Fibroblast of skin of right biceps (primary cell): ENCODE data around the gene CADM1.
A peak's percentile ranks its signal among the peaks of the same experiment; 100 is the strongest.

Source experiments
- DNase-seq: peaks from one replicate; pipeline ENCODE4 v3.0.0-alpha.2; 2013

CADM1 gene

GRCh38 chr11:115439969-115440540 lies 64.2 kb downstream of the CADM1 start:
- no peak for DNase-seq

- DNase-seq, result peak; percentile 81
Measured at GRCh38 chr11:115439385-115439784, 64.8 kb downstream of the CADM1 start.

- no peak for DNase-seq
Measured at GRCh38 chr11:115437902-115438575, 66.2 kb downstream of the CADM1 start.

DNA sequence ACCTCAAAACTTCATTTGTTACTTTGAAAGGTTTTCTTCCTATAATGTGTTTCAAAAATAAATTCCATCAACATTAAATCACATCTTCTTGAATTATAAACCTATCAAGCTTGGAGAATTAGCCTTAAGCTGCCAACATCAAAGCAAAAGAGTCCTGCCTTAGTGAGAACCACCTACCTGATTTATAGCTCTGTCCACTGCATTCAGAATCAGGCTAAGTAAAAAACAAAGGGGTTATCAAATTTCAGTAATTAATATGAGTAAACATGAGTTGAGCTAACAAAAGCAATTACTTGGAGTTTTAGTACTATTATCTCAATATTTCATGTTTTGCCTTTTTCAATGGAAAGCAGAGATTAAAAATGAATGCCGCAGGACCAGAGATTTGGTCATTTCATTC lies 73.9 kb downstream of the CADM1 start:
- no peak for DNase-seq

DNA sequence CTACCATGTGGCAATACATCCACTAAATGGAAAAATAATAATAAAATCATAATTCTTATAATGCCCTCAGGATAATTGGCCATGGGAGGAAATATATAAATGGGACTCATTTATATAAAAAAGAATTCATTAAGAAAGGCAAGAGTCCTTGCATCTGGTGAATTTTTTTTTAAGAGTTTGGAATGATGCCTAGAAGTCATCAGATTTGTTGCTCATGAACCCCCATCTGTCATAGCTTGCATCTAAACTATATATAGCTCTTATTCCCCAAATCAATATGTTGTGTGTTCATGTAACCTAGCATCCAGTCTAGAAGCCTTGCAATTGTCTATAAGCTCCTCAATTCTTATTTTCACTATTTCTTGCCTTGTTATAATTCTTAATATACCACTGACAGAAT lies 75.9 kb downstream of the CADM1 start:
- no peak for DNase-seq

GRCh38 chr11:115425816-115426215 lies 78.4 kb downstream of the CADM1 start:
- no peak for DNase-seq

DNA sequence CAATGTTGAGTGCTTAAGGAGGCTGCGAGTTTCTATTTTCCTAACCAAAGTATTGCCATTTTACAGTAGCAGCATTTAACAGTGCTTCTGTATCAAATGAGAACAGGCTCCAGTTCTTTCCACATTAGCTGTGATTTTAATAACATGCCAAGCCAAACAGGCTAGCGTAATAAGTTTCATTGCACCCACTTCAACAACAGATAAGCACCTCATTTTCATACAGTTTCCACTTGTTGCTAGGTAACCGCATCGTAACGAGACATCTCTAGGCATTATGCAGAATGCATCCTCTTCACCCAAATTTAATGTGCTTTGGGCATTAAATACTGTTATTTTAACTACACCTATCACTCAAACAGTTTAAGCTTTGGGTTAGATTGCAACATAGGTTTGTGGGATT lies 79.0 kb downstream of the CADM1 start:
- no peak for DNase-seq

GRCh38 chr11:115423728-115424459 lies 80.3 kb downstream of the CADM1 start:
- peak; percentile 16 for DNase-seq

DNA sequence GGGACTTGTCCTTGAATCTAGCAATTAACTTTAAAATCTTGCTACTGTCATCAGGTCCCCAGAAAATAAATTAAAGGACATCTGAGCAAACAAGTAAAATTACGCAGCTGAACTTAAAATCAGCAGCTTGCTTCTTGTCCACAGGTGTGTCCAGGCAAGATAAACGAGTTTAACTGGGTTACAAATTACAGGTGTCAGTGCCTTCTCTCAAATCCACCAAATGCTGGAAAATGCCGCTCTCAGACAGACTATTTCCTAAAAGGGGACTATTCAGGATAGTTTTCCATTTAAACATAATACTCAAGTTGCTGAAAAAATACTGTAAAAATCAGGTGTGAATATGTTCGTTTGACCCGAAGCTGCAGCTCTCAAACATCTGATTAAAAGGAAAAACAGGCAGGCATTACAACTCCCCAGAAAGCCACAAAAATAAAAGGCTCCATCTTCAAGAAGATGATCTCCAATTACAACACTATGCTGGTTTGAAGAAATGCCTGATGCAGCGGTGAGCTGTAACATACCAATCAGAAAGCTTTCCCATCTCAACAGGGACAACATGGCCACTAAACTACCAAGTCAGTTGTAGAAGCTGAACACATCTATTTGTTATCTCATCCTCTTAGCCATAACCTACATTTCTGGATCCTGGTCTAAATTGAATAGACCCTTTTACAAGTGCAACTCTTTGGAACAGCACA lies 82.1 kb downstream of the CADM1 start:
- DNase-seq, result no peak

DNA sequence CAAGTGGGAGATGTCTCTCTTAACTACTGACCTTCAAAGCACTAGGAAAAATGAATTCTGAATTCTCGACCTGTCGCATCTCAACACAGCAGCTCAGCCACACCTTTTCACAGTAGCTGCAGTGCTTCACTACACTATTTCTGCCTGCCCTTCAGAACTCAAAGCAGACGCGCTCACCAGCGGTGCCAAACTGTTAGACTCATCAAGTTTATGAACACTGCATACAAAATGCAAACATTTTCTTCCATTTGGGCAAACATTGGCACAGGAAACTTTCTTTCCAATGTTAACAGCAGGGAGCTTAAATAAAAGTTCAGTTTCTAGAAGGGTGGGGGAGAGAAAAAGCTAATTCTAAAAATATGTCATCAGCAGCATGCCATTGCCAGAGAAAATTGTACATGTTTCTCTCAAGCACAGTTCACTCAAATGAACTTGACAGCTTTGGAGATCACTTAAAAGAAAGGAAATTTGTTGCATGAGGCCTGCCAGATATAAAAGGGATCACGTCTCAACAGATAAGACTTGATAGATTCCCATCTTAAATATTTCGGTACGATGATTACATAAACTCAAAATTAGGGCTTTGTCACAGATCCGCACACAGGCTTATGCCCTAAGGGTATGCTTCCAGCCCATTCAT lies 82.7 kb downstream of the CADM1 start:
- no peak for DNase-seq

DNA sequence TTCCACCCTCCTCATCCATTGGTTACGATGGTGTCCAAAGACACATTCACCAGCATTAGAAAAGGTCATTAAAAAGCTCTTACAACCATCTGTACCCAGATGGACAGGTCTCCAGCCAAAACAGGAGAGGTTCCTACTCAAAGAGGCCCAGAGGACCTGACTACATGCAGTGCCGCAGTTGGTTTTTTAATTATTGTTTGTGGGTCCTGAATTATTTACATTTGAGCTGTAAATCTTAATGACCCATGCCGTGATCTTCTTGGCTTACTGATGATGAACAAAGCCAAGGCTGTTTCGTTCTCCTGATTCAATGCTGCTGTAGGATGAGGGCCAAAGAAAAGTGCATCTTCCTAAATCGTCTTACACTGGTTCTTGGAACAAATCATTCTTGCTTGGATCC lies 83.7 kb downstream of the CADM1 start:
- DNase-seq, result no peak

DNA sequence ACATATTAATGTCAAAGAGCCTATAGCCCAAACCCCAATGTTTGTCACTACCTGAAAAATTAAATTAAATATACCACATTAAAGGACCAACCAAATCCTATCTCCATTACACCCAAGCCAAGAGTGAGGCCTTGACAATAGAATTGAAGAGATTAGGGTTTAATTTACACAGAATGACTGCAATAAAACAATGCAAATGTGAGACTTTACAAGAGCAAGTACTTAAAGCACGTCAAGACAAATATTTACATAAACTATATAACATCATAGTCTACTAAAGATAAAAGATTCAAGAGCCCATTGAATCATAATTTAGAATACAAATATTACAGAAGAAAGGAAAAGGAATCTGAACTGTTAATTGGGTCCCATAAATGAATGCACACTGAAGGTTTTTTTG lies 85.6 kb downstream of the CADM1 start:
- DNase-seq, result no peak

GRCh38 chr11:115418081-115418480 lies 86.1 kb downstream of the CADM1 start:
- no peak for DNase-seq

GRCh38 chr11:115411120-115411519 lies 93.1 kb downstream of the CADM1 start:
- no peak for DNase-seq

DNA sequence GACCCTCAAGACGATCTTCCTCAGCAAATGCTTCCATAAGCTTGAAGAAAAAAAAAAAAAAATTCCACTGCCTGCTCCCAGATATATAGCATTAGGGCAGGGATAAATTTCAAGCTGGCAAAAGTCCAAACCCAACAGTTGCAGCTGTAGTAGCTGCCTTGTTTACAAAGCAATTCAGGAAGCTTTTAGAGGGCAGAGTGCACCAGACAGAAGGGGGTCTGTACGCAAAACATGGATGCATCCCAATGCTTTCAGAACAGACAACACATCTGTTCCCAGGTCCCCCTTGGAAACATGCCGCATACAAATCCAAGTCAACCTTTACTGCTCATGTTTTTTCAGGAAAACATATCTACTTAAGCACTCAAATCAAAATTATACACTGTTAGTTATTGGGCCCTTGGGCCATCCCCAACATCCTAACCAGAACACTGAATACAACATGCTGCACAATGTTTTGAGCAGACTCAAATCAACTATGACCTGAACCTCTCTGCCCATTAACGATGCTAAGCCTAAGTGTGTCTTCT lies 94.5 kb downstream of the CADM1 start:
- DNase-seq, result no peak

- no peak for DNase-seq
Measured at GRCh38 chr11:115409116-115409670, 95.0 kb downstream of the CADM1 start.

DNA sequence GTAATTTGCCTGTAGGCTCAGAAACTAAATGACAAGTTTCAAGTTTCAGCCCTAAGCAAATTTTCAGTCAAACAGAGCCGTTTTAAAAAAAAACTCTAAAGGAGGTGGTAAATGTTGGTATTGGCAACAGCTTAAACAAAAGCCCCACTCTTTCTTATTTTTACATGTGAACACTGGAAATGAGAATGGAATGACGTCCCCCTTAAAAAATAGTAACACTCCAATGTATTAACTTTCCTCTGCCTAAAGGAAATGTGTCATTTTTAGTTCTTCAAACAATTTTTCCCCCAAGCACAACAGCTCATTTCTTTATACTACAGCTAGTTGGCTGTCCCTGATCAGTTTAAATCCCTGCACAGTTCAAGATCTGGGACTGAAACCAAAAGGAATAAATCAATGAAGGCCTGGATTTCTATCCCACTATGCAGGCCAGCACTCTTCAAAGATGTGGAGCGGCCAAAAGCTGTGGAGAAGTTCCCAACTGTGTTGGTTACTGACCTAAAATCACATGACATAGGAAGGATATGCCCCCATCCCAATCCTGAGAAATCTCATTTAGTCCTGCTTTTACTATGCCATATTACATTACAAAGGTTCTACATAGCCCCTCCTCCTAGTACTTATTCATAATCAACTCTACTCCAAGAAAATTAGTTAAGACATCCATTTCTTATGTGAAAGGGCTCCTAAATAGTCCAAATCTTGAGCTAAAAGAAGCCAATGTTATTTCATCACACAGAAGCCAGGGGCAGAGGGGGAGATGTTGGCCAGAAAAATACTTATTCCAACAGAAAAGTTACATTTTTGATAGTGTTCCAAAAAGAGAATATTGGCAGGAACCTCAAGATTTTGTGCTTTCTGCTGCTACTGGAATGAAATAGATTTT lies 95.9 kb downstream of the CADM1 start:
- peak; percentile 46 for DNase-seq

DNA sequence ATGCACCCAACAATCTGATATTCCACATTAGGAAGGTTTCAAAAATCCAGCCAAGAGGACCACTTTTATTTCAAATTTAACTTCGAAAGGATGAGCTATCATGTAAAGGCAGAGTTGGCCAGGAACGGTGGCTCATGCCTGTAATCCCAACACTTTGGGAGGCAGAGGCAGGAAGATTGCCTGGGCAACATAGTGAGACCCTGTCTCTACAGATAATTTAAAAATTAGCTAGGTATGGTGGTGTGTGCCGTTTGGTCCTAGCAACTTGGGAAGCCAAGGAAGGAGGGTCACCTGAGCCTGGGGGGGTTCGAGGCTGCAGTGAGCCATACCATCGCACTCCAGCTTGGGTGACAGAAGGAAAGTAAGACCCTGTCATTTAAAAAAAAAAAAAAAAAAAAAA lies 96.7 kb downstream of the CADM1 start:
- DNase-seq, result no peak

DNA sequence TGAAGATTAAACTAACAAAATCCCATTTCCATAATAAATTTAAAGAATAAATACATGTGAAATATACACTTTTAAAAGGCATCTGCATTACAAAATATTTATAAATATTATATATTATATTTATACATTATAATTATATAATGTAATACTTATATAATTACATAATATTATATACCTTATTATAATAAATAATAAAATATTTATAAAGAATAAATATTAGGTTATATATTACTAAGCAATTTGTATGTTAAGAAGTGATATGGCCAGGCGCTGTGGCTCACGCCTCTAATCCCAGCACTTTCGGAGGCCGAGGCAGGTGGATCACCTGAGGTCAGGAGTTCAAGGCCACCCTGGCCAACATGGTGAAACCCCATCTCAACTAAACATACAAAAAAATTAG lies 97.8 kb downstream of the CADM1 start:
- DNase-seq, result no peak

- no peak for DNase-seq
Measured at GRCh38 chr11:115398333-115399080, 105.7 kb downstream of the CADM1 start.

GRCh38 chr11:115396533-115396932 lies 107.7 kb downstream of the CADM1 start:
- DNase-seq, result no peak
